ENCODE measurements around the gene C16orf82. TPM values are rescaled to one million over a fixed set of nuclear protein-coding genes. Genes with fewer than 3 reads are reported as not detected.

C16orf82 gene
- total RNA-seq, 2 experiments from 2014 or later, result not detected

- Mint-ChIP-seq H3K4me1 (ENCODE audit: low read depth) (no peaks in the 10 kb centered on the region), H3K27me3 (no peaks in the 10 kb centered on the region), H3K4me3 (no peak overlapping the region), H3K9me3 (no peaks in the 10 kb centered on the region), H3K27ac (no peak overlapping the region), H3K36me3 (ENCODE audit: low read depth) (no peaks in the 10 kb centered on the region)
- DNase-seq (no peak), ATAC-seq (ENCODE audit: poor library complexity) (no peak)
- H3K27me3 ChIP-seq (ENCODE audit: control insufficient read depth in 1 of 2, insufficient read depth in 2 of 2, low read length in 2 of 2), result peaks cover 0 to 9% of the 10 kb centered on the region in 2 experiments
- no peaks in the 10 kb centered on the region for H3K36me3 ChIP-seq (ENCODE audit: insufficient read depth, low read length)
- H3K4me1 ChIP-seq (ENCODE audit: insufficient read depth, low read length), result no peaks in the 10 kb centered on the region
- H3K9me3 ChIP-seq (ENCODE audit: control insufficient read depth in 1 of 2, insufficient read depth in 1 of 2, low read length in 2 of 2), result peaks cover 0 to 5% of the 10 kb centered on the region in 2 experiments
- TF ChIP-seq CTCF (IDR thresholded peaks at IDR 0.05), result no peak
- ChIA-PET CTCF (no interaction called here), POLR2A (no interaction called here)
- intact Hi-C loops (cut with DNase I, micrococcal nuclease), result no loop called here
- no peak overlapping the region for H3K4me3 ChIP-seq (ENCODE audit: low read length)
- H3K27ac ChIP-seq (ENCODE audit: low read depth in 1 of 2, low read length in 2 of 2), result no peak overlapping the region
Observed at GRCh38 chr16:27052007-27052406, 14.7 kb upstream of the C16orf82 start.

- intact Hi-C loops (cut with DNase I, micrococcal nuclease), result no loop called here
- H3K27ac Mint-ChIP-seq, result no peak overlapping the region
- CTCF ChIA-PET, result no interaction called here
Observed at GRCh38 chr16:27053996-27054395, 12.7 kb upstream of the C16orf82 start.

GRCh38 chr16:27058299-27058698, 8.4 kb upstream of the C16orf82 start:
- Histone ChIP-seq H3K4me1 (ENCODE audit: insufficient read depth, low read length) (no peaks in the 10 kb centered on the region), H3K27me3 (ENCODE audit: control insufficient read depth in 1 of 2, insufficient read depth in 2 of 2, low read length in 2 of 2) (peaks cover 3 to 10% of the 10 kb centered on the region in 2 experiments), H3K4me3 (ENCODE audit: low read length) (no peak overlapping the region), H3K27ac (ENCODE audit: low read depth in 1 of 2, low read length in 2 of 2) (no peak overlapping the region), H3K9me3 (ENCODE audit: control insufficient read depth in 1 of 2, insufficient read depth in 1 of 2, low read length in 2 of 2) (peaks cover 0 to 5% of the 10 kb centered on the region in 2 experiments), H3K36me3 (ENCODE audit: insufficient read depth, low read length) (no peaks in the 10 kb centered on the region)
- H3K27me3 Mint-ChIP-seq, result peaks cover 19% of the 10 kb centered on the region
- H3K27ac Mint-ChIP-seq, result no peak overlapping the region
- CTCF ChIA-PET, result no interaction called here
- intact Hi-C loops (cut with DNase I, micrococcal nuclease), result no loop called here
- TF ChIP-seq CTCF (IDR thresholded peaks at IDR 0.05), result no peak
- H3K36me3 Mint-ChIP-seq (ENCODE audit: low read depth), result no peaks in the 10 kb centered on the region
- H3K4me3 Mint-ChIP-seq, result no peak overlapping the region
- H3K9me3 Mint-ChIP-seq, result no peaks in the 10 kb centered on the region
- POLR2A ChIA-PET, result no interaction called here
- DNase-seq, result no peak
- no peak for ATAC-seq (ENCODE audit: poor library complexity)
- no peaks in the 10 kb centered on the region for H3K4me1 Mint-ChIP-seq (ENCODE audit: low read depth)

More at GRCh38 chr16:27053996-27054395, 12.7 kb upstream of the C16orf82 start:
- POLR2A ChIA-PET, result no interaction called here
- no peaks in the 10 kb centered on the region for H3K4me1 Mint-ChIP-seq (ENCODE audit: low read depth)
- ATAC-seq (ENCODE audit: poor library complexity) (no peak), DNase-seq (no peak)
- peaks cover 0 to 6% of the 10 kb centered on the region in 2 experiments for H3K27me3 ChIP-seq (ENCODE audit: control insufficient read depth in 1 of 2, insufficient read depth in 2 of 2, low read length in 2 of 2)
- H3K27me3 Mint-ChIP-seq, result no peaks in the 10 kb centered on the region
- no peak overlapping the region for H3K27ac ChIP-seq (ENCODE audit: low read depth in 1 of 2, low read length in 2 of 2)
- peaks cover 0 to 5% of the 10 kb centered on the region in 2 experiments for H3K9me3 ChIP-seq (ENCODE audit: control insufficient read depth in 1 of 2, insufficient read depth in 1 of 2, low read length in 2 of 2)
- H3K9me3 Mint-ChIP-seq, result no peaks in the 10 kb centered on the region
- H3K4me1 ChIP-seq (ENCODE audit: insufficient read depth, low read length), result no peaks in the 10 kb centered on the region
- H3K36me3 Mint-ChIP-seq (ENCODE audit: low read depth), result no peaks in the 10 kb centered on the region
- H3K4me3 Mint-ChIP-seq, result no peak overlapping the region
- no peaks in the 10 kb centered on the region for H3K36me3 ChIP-seq (ENCODE audit: insufficient read depth, low read length)
- TF ChIP-seq CTCF (IDR thresholded peaks at IDR 0.05), result no peak
- no peak overlapping the region for H3K4me3 ChIP-seq (ENCODE audit: low read length)

Measured in CD4-positive, alpha-beta T cell (primary cell).